Renal pelvis (tissue), 4 donors: ENCODE results near the gene NME7. TPM values are rescaled to one million over a fixed set of nuclear protein-coding genes. Genes with fewer than 3 reads are reported as not detected.
"Not testable (repeated sequence)": the region's sequence is repeated elsewhere in the genome, so short reads cannot be mapped to it uniquely, and the experiment has no call there.

Experiments
- DNase-seq: peaks from one replicate; pipeline ENCODE4 v3.0.0-alpha.2; 2013
- polyA plus RNA-seq, 3 donors: library from polyadenylated mRNA; unstranded; fragments of 120-200 nt; gene quantifications; one replicate each; pipeline ENCODE4 v1.2.1, GENCODE V29; 2013; ENCODE audit not compliant: insufficient read length in 3 of 3

The NME7 gene
- polyA plus RNA-seq, 3 donors, result 93.6 to 106 (median 94.1) TPM

DNA sequence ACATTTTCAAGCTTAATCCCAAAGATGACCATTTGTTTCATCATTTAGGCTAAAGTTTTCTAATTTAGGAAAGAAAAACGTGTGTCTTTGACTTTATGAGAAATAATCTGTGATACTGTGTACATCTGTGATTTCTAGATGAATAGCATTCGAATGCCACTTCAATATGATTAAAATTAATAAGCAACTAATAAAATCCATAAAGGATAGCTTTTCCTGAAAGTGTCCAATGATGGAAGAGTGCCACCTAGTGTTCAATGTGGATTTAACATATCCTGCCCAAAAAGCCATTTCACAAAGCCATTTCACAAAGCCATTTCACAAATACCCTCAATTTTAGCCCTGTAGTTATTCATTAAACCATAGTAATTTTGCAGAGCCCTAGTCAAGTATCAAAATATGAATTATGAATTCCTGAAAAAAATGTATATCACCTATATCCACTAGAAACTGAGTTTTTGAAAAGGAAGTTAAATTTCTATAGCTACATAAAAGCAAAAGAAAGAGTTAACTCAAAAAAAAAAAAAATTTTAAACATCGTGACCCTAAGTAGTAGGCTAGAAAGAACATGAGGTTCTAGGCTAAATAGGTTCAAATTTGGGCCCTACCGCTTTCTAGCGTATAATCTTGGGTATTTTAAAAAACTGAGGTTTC, 19.1 kb downstream of the NME7 start:
- peak; percentile 49 for DNase-seq

DNA sequence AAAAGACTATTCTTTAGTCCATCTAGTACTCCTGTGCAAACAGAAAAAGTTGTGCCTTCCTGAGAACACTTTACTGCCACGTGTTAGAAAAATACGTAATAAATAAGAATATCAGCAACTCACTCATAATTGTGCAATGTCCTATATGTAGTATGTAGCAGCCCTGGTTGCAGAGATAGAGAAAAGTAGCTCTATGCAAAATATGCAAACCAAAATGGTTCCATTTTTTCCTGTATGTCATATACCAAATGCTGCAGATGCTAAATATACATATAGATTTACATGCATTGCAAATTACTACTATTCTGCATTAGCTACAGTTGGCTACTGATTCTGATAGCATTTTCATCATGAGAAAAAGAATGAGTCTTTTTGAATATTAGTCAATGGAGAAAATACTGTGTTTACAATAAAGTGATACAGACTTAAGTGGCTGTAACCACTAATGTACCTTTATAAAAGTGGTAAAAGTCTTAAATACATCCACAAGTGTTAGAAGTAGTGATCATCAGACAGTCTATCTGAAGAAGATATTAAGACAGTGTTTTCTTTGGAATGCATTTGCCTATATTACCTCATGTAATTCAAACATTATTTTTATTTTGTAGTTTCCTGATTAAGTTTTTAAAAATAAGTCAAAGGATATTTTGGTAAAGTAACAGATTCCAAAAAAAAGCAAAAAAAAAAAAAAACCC, 19.8 kb downstream of the NME7 start:
- DNase-seq, result no peak

DNA sequence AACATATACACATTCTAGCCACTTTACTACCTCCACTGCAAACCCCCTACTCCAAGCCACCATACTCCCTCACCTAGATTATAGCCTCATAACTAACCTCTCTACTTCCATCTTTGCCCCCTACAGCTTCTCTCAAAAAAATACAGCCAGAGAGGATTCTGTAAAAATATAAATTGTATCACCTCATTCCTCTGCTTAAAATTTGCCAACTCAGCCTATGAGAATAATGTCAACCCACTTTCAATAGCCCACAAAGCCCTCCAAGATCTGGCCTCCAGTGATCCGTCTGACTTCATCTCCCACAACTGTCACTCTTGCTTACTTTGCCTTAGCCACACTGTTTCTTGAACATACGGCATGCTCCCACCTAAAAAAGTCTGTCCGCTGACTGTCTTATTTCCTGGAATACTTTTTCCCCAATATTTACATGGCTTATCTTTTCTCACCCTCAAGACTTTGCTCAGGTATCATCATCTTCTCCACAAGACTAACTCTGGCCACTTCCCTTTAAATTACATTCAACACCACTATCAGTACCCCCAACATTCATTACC, 21.5 kb downstream of the NME7 start:
- no peak for DNase-seq

DNA sequence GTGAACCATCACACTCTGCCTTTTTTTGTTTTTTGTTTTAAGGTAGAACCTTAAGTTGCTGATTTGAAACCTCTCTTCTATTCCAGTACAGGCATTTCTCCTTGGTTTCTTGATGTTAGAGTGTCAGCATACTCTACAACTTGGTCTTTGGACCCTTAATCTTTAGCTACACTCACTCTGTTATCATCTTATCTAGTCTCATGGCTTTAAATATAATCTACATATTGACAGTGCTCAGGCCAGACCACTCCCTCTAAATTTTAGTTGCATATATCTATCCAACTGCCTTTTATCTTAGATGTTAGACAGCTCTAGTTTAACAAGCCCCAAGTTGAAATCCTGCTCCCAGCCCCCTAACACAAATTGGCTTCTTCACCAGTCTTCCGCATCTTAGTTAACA, 22.1 kb downstream of the NME7 start:
- no peak for DNase-seq

DNA sequence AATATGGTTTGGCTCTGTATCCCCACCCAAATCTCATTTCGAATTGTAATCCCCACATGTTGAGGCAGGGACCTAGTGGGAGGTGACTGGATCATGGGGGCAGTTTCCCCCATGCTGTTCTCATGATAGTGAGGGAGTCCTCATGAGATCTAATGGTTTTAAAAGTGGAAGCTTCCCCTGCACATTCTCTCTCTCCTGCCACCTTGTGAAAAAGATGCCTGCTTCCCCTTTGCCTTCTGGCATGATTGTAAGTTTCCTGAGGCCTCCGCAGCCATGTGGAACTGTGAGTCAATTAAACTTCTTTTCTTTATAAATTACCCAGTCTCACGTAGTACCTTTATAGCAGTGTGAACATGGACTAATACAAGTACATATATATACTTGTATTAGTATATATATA, 25.5 kb downstream of the NME7 start:
- not testable (repeated sequence) for DNase-seq

DNA sequence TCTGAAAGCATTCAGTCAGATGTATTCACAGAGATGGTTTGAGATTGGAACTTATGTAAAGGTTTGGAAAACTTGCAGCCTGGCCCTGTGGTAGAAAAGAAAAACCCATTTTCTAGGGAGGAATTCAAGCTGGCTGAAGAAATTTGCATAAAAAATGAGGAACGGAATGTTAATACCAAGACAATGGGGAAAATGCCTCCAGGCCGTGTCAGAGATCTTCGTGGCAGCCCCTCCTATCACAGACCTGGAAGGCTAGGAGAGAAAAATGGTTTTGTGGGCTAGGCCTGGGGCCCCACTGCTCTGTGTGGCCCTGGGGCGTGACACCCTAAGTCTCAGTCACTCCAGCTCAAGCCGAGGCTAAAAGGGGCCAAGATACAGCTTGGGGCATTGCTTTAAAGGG, 26.7 kb downstream of the NME7 start:
- no peak for DNase-seq

DNA sequence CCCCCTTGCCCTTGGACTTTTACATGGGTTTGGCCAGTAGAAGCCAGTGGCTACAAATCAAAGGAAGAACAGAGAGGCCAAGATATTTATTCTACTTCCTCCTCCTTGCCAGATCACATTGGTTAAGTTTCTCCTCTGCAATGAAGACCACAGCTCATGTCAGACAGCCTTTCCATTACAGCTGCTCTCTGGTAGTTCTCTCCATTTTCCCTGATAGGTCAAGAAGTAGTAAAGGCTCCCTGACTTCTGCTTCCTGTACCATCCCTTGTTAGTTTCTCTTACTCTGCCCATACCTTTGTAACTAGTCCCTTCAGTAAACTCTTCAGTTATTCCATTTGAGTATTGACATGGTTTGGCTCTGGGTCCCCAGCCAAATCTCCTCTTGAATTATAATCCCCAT, 27.8 kb downstream of the NME7 start:
- no peak for DNase-seq

DNA sequence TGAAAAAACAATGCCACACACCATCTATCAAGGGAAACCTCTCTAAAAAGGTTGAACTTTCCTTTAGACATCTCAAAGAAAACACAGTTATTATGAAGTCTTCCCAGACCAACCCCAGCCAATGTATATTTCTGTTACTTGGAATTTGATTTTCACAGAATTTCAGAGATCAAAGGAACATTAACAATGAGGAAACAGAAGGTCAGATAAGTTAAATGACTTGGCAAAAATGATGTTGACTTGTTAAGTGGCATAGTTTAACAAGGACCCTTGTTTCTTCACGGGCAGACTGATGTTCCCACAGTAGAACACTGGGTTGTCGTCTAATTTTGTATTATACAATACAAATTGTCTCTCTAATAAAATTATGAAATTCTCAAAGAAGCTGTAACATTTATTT, 29.0 kb downstream of the NME7 start:
- DNase-seq, result no peak

DNA sequence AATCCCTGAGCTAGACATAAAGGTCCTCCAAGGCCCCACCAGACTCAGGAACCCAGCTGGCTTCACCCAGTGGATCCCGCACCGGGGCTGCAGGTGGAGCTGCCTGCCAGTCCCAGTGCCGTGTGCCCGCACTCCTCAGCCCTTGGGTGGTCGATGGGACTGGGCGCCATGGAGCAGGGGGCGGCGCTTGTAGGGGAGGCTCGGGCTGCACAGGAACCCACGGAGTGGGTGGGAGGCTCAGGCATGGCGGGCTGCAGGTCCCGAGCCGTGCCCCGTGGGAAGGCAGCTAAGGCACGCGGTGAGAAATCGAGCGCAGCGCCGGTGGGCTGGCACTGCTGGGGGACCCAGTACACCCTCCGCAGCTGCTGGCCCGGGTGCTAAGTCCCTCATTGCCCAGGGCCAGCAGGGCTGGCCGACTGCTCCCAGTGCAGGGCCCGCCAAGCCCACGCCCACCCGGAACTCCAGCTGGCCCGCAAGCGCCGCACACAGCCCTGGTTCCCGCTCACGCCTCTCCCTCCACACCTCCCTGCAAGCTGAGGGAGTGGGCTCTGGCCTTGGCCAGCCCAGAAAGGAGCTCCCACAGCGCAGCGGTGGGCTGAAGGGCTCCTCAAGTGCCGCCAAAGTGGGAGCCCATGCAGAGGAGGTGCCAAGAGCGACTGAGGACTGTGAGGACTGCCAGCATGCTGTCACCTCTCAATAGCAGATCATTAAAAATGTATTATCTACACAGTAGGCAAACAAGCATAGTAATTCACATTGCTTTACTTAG, 30.5 kb downstream of the NME7 start:
- not testable (repeated sequence) for DNase-seq

DNA sequence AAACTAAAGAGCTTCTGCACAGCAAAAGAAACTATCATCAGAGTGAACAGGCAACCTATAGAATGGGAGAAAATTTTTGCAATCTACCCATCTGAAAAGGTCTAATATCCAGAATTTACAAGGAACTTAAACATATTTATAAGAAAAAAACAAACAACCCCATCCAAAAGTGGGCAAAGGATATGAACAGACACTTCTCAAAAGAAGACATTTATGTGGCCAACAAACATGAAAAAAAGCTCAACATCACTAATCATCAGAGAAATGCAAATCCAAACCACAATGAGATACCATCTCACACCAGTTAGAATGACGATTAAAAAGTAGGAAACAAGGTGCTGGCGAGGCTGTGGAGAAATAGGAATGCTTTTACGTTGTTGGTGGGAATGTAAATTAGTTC, 32.9 kb downstream of the NME7 start:
- DNase-seq, result not testable (repeated sequence)

DNA sequence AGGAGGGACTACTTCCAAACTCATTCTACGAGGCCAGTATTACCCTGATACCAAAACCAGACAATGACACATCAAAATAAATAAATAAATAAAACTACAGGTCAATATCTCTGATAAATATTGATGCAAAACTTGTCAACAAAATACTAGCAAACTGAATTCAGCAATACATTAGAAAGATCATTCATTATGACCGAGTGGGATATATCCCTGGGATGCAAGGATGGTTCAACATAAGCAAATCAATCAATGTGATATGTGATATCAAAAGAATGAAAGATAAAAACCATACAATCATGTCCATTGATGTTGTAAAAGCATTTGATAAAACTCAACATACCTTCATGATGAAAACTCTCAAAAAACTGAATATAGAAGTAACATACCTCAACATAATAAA, 36.7 kb downstream of the NME7 start:
- no peak for DNase-seq

DNA sequence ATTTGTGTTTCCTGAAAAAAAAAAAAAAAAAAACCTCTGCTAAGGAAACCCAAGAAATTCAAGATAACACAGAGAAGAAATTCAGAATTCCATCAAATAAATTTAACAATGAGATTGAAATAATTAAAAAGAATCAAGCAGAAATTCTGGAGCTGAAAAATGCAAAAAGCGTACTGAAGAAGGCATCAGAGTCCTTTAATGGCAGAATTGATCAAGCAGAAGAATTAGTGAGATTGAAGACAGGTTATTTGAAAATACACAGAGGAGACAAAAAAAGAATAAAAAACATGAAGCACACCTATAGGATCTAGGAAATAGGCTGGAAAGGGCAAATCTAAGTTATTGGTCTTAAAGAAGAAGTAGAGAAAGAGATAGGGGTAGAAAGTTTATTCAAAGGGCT, 38.2 kb downstream of the NME7 start:
- no peak for DNase-seq

DNA sequence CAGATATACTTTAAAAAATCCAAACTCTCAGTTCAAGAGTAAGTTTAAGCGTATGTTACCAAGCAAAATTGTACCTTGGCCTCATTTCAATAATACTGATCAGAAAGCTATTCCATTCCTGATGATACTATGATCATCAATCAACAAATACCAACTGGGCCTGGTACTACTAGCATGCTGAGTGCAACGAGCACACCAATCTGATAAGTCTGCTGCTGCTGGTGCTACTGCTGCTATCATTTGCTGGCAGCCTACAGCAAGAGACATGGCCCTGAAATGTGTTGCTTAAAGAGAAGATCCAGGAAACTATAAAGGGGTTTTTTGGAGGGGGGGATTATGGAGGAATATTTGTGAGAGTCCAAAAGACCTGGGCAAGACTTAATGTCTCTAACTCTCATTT, 39.7 kb downstream of the NME7 start:
- DNase-seq, result no peak

DNA sequence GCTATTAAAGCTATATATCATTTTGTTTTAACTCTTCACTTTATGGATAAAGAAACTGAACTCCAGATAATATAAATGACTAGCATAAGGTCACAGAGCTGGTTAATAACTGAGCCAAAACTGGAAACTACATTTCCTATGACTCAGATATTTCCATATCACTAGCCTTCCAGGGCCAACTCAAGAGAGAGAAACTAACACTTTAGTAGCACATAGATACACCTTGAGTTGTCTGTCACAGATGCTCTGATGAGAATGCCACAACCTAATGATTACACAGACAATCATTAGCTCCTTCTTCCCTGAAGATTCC, 40.7 kb downstream of the NME7 start:
- DNase-seq, result no peak

DNA sequence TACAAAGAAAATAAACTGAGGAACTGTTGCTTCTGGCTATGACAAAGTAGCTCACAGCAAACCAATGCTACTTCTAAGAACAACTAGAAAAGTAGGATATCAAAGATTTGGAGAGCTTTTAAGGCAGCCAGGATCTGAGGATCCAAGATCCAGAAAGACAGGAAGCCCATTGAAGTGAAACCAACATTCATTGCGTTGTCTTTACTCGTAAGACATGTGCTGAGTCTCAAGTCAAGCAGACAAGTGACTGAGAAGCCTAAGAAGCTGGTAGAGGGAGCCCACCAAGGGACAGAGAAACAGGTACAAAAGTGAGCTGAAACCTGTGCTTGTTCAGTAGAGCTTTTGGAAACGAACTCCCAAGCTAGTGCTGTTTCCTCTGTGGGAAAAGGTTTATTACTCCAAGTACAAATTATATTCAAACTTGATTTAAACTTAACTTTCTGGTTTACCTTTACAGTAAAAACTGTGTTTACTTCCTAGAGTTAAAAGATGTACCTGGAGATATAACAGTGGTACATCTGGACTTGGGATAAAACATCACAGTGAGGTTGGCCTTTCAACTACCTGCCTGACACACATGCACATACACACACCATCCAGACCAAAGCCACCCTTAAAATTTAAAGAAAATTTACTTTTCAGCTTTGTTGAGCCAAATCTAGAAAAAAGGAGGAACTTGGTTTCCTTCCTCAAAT, 41.2 kb downstream of the NME7 start:
- no peak for DNase-seq

DNA sequence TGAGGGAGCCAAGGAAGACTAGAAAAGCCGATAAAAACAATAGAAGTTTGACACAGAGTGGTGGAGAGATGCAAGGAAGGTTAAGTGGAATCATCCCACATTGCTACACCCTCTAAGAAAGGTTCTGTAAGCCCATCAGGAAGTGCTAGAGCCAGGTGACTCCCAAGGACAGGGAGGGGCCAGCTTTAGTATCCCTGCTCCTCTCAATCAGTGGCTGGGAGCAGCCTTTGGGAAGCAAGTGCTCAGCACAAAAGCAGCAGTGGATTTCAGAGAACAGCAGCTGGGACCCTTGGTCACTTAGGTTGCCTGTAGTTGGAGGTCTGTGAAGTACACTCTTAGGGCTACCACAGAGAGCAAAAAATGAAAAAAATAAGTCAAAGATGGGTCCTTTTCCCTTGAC, 42.5 kb downstream of the NME7 start:
- no peak for DNase-seq

DNA sequence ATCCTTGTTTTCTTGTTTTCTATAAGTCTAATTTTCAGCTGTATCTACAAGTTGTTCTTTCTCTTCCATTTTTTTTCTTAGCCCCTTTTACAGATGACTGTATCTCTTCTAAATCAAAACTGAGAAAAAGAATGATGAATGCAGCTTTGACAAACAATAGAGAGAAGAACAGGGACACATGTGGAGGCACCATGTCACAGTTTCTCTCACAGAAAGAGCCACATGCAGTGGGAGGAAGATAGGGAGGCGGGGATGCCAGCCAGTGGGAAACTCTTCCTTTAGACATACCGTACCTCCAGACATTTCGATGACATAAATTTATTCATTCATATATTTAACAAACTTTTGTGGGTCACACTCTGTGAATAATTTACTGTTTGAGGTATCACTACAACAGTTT, 45.5 kb downstream of the NME7 start:
- DNase-seq, result no peak

DNA sequence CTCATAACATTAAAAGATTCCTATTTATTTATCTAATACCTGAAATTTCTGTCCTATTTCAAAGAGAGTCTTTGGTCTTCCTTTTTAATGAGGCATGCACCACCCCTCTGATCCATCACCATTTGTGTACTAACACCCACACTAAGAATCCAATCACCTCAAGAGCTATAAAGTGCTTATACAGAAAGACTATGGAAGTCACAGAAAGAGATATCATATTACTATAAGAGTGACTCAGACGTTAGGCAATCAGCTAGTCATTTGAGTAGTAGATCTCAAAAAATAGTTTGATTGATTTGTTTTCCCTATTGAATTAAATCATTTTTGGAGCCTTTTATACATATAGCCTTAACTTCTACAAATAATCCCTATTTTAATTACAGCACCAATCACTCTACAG, 46.1 kb downstream of the NME7 start:
- no peak for DNase-seq

DNA sequence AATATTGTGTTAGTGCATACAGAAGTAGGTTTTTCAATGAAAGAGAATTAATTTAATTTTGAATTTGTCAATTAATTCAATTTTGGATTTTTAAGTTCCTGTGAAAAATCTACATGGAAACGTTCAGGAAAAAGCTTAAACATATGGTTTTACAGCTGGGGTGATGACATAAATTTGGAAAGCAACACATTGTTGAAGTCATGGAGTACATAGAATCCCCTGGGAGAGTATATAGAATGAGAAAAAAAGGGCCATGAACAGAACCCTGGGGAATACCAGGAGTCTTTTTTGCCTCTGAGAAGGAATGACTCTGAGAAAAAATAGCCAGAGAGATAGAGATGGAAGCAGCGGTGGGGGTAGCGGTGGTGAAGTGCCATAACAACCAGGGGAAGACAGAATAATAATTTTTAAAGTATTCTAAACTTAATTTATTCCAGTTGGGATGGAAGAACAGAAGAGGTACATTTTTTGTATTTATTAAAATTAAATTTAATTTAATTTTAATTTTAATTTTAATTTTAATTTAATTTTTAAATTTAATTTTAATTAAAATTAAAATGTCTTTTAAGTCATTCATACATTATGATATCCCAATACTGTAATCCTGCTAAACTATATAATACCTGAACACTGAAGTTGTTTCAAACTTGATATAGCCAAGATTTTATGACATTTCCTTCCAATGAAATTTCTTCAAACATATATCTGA, 48.9 kb downstream of the NME7 start:
- no peak for DNase-seq

DNA sequence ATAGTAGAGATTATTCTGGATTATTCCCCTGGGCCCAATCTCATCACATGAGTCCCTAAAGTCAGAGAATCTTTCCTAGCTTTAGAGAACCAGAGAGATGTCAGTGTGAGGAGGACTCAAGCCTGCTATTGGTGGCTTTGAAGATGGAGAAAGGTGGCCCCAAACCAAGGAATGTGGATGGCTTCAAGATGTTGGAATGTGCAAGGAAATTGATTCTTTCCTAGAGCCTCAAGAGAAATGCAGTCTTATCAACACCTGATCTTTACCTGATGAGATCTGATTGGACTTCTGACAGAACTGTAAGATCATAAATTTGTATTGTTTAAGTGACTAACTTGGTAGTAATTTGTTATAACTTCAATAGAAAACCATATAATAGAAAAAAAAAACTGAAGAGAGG, 51.0 kb downstream of the NME7 start:
- DNase-seq, result no peak

DNA sequence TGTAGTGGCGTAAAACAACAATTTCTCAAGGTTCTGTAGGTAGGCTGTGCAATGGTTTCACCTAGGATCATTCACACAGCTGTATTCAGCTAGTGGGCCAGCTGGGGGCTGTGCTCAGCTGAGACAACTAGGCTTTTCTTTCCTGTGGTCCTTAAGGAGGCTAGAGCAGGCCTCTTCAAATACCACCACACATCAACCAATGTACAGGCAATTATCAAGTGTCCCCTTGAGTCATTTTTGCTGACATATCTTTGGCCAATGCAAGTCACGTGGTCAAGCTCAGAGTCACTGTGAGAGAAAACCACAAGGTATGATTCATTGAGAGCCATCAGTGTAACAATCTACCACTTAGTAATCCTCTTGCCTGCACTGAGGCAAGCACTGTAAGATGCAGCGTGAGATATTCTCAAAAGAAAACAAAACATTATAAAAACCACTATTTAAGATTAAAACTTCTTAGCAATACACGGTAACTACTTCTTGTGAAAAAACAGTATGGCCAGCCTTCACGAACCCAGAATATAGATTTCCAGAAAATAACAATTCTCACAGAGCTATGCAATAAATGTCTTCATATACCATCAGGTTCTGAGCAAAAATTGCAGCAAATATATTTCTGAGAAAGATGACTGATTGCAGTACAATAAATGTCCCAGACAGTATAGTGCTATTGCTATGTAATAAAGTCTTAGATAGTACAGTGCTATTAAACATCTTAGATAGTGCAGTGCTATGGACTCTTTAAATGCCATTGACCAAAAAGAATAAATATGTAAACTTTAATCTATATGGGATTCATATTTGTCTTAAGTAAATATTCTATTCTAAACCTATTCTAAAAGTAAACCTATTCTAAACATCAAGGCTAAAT, 55.3 kb downstream of the NME7 start:
- DNase-seq, result no peak
